NK-92 treated with Interleukin-12 subunit alpha and Interleukin-12 subunit beta, amount 100 ng/mL, for 24 hours (cell line): ENCODE results near the gene MANSC4.

Experiments used
- DNase-seq: peaks from one replicate; lab custom pipeline; 2025; lab: John Stamatoyannopoulos, UW

The MANSC4 gene

DNA sequence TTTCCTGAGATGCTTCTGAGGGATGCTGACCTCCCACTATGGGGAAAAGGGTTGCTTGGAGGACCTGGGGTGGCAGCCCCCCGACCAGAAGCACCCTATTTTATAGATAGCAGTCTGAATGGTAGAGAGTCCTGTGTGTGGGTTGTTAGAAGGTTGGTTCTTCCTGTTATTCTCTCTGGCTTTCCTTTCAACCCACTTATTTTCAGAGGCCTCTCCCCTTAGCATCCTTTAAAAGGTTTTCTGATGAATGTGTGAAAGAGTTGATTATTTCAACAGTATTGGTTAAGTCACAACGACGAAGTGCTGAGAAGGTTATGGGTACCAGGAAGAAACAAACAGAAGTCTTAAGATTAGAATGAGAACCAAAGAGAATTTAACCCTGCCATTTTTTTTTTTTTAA lies 20.8 kb upstream of the MANSC4 start:
- DNase-seq = no peak

GRCh38 chr12:27797301-27798025 lies 17.4 kb upstream of the MANSC4 start:
- DNase-seq = no peak

GRCh38 chr12:27796128-27796527 lies 16.1 kb upstream of the MANSC4 start:
- DNase-seq = no peak

- no peak for DNase-seq
Measured at GRCh38 chr12:27794818-27795584, 15.0 kb upstream of the MANSC4 start.

DNA sequence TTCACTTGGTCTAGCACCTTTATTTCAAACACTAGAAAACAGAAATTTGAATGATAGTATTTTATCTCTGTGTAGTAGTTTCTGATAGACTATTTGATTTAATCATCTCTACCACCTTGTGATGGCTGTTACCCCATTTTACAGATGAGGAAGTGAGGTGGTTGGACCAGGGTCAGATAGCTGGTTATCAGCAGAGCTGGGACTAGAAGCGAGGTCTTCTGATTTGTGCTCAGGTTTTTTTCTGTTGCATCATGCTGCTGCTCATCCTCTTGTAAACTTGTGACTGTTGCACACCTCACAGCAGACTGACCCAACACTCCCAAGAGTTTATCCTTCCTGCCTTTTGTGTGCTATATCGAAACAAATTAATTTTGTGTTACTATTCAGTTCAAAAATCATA lies 10.1 kb upstream of the MANSC4 start:
- no peak for DNase-seq

DNA sequence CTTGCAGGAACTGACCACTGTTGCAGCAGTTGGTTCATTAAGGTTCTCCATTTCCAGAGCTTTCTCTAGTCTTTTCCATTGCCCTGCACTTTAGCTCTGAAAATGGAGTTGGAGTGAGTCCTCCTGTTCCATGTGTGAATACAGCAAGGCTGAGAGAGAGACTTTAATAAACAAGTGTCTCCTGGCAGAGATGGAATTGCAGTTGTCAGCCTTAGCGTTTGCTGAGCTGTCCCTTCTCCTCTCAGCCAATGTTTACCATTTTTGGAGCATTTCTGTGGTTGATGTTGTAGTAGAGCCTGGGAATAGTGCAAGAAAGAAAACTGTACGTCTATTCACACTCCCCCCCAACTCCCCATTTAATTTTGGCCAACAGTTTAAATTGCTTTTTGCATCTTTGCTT lies 7.5 kb upstream of the MANSC4 start:
- DNase-seq = no peak

- DNase-seq = no peak
Measured at GRCh38 chr12:27785882-27786570, 6.0 kb upstream of the MANSC4 start.

GRCh38 chr12:27782481-27782880 lies 2.4 kb upstream of the MANSC4 start:
- no peak for DNase-seq

- no peak for DNase-seq
Measured at GRCh38 chr12:27781680-27782079, 1.6 kb upstream of the MANSC4 start.

- DNase-seq = peak; percentile 44
Measured at GRCh38 chr12:27780612-27781408, 774 bp upstream of the MANSC4 start.

DNA sequence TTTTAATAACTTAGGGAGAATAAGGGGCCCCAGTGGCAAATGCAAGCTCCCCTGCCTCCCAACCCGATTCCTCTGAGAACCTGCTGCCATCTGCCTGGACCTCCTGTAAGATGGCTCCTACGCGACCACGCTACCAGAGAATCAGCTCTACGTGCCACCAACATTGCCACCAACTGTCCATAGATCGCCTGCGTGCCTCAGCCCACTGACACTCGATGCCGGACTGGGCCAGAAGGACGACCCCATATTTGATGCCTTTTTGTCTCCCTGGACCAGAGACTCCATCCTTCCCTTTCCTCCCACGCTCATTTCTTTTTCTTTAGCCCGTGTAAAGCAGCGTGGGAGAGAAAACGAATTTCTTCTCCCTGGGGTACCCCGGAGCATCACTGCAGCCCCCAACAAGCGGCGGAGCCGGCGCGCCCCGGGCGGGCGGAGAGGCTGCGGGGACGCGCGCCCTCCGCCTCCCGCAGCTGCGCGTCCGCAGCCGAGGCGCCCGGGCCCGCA lies 568 bp downstream of the MANSC4 start:
- DNase-seq = no peak

GRCh38 chr12:27778206-27778605 lies 1.8 kb downstream of the MANSC4 start:
- no peak for DNase-seq

GRCh38 chr12:27777141-27777540 lies 2.9 kb downstream of the MANSC4 start:
- DNase-seq = no peak

GRCh38 chr12:27772328-27773049 lies 7.5 kb downstream of the MANSC4 start:
- DNase-seq = no peak

DNA sequence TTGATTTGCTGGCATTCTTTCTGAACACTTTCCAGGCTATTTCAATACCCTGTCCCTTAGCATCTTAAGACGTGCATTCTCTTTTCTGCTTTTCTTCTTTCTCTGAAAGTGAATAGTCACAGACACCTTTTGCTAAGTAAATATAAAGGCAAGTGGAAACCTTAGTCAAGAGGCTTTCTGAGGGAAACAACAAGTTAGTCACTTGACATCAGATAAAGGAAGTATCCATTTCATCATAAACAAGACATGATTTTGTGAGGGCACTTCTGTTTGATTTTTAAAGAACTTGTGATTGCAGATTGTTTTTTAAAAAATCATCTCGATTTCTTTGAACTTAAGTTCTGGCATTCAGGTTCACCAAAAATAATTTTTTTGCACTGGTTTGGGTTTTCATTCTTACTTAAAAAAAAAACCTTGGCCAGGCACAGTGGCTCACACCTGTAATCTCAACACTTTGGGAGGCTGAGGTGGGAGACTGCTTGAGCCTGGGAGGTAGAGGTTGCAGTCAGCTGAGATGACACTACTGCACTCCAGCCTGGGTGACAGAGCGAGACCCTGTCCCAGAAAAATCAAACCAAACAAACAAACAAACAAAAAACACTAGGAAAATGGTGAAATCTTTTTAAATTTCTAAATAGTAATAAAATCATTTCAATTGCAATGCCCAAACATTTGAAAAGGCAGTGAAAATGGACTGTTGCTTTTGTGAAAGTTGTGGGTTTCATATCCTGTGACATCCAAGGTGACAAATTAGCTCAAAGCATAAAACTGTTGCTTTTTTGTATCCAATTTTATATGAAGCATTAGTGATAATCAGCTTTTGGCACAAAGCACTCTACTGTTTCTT lies 8.3 kb downstream of the MANSC4 start:
- no peak for DNase-seq

DNA sequence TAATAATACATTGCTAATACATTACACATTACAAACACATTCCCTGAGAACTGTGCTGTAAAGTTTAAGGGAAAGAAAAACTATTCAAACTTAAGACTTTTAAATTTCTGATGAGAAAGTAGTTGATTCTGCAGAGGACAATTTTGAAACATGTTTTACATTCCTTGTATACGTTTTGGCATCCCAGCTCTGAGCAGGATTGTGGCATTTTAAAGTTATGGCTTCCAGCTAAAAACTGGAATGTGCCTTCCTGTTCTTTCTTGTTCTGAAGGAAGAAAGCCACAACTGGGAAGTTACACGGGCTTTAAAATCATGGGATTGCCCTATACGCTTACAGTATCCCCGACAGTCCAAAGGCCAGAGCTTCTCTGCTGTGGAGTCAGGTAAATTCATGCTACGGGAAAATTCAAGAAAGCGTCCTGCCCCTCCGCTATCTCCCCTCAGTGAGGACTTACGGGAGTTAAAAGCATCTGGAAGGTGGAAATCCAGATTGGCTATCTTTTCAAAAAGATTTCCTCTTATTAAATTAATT lies 10.8 kb downstream of the MANSC4 start:
- no peak for DNase-seq

DNA sequence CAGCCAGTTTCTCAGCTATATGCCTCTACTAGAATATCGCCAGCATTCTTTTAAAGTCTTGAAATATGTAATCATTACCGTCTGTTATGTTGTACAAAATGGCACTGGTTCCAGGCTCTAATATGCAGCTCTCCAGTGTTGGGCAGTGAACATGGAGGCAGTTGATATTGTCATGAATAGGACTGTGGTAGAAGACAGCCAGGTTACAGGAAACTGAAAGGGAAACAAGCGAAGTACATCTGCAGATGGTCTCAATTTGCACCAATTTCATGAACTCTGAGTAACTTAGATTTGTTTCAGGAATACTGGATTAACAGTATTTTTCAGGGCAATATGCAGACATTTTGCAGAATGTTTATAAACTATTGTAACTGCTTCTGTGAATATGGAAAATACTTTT lies 13.4 kb downstream of the MANSC4 start:
- DNase-seq = no peak

- DNase-seq = no peak
Measured at GRCh38 chr12:27762757-27763156, 17.3 kb downstream of the MANSC4 start.

DNA sequence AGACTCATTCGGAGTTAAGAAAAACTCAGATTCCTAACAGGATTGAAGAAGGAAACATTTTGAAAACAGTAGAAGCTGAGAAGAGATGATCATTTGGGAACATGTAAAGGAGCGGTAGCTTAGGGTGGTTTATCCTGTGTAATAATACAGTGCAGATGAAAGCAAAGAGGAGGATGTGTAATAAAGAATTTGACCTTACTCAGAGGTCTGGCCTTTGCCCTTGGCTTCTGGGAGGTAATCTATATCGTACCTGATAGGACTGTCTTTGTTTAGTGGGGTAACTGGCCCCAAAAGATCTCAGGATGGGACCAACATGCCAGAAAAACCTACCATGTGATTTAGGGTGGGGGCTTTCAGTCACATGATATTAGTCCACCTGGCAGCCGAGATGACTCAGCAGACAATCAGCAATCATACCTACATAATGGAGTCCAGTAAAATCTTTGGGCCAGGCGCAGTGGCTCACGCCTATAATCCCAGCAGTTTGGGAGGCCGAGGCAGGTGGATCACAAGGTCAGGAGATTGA lies 23.3 kb downstream of the MANSC4 start:
- DNase-seq = no peak

DNA sequence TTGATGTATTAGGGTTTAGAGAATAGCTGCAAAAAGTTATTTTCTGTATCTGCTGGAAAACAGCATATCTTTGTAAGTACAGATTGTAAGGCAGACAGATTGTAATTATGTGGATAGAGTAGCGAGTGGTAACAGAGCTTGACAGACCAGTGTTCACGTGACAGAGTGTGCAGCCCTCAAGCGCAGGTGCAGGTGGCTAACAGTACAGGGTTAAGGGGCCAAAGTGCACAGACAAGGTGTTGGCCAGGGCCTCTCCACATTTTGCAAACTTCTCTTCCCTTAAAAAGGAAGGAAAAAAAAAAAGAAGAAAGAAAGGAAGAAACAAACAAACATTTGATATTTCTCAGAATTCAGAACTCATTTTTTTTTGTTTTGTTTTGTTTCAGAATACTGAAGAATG lies 25.2 kb downstream of the MANSC4 start:
- DNase-seq = no peak
